ENCODE measurements around the gene AGAP1.

GRCh38 chr2:236112466-236112865 is 618.6 kb downstream of the AGAP1 start:
- TF ChIP-seq CTCF (IDR thresholded peaks at IDR 0.05), result no peak
- no peak for TF ChIP-seq POLR2A (IDR thresholded peaks at IDR 0.05)
- TF ChIP-seq EP300 (IDR thresholded peaks at IDR 0.05), result no peak
